HEK293T (cell line): Measurements from ENCODE around the gene CRTAP.

Experiments used
- BHLHE40 ChIP-seq: fragments of 450-650 bp; IDR thresholded peaks from 2 replicates; pipeline ENCODE4 v1.6.1; 2016; ENCODE audit warnings: mild to moderate bottlenecking, moderate library complexity, borderline replicate concordance
- CTBP1 ChIP-seq: fragments of 450-650 bp; IDR thresholded peaks from 2 replicates; pipeline ENCODE4 v1.6.1; 2016; ENCODE audit warnings: borderline replicate concordance
- FOXA1 ChIP-seq: fragments of 450-650 bp; IDR thresholded peaks from 2 replicates; pipeline ENCODE4 v1.6.1; 2016; ENCODE audit warnings: mild to moderate bottlenecking
- FOXM1 ChIP-seq: fragments of 450-650 bp; IDR thresholded peaks from 2 replicates; pipeline ENCODE4 v1.6.1; 2017; ENCODE audit warnings: mild to moderate bottlenecking, borderline replicate concordance
- HDGF ChIP-seq: fragments of 450-650 bp; IDR thresholded peaks from 2 replicates; pipeline ENCODE4 v1.6.1; 2017; ENCODE audit warnings: antibody characterized with exemption, borderline replicate concordance
- L3MBTL2 ChIP-seq: fragments of 450-650 bp; conservative IDR thresholded peaks from 2 replicates; pipeline ENCODE4 v1.6.1; 2016; ENCODE audit warnings: mild to moderate bottlenecking
- NFRKB ChIP-seq: fragments of 450-650 bp; IDR thresholded peaks from 2 replicates; pipeline ENCODE4 v1.6.1; 2016; ENCODE audit warnings: mild to moderate bottlenecking, moderate library complexity
- PKNOX1 ChIP-seq: fragments of 450-650 bp; IDR thresholded peaks from 2 replicates; pipeline ENCODE4 v1.6.1; 2016
- SP1 ChIP-seq: fragments of 450-650 bp; IDR thresholded peaks from 2 replicates; pipeline ENCODE4 v1.6.1; 2017
- SUZ12 ChIP-seq: fragments of 450-650 bp; IDR thresholded peaks from 2 replicates; pipeline ENCODE4 v1.6.1; 2016; ENCODE audit warnings: mild to moderate bottlenecking
- TARDBP ChIP-seq: fragments of 450-650 bp; IDR thresholded peaks from 2 replicates; pipeline ENCODE4 v1.6.1; 2016
- ZNF384 ChIP-seq: fragments of 450-650 bp; IDR thresholded peaks from 2 replicates; pipeline ENCODE4 v1.6.1; 2016

GRCh38 chr3:33083958-33084357 is 29.9 kb upstream of the CRTAP start:
- TF ChIP-seq L3MBTL2 (no peak), SP1 (no peak), BHLHE40 (no peak), HDGF (no peak), PKNOX1 (no peak), FOXM1 (no peak), TARDBP (no peak), CTBP1 (no peak), FOXA1 (no peak), ZNF384 (no peak), NFRKB (no peak), SUZ12 (no peak)
